BJ (cell line): ENCODE results near the gene LZTR1. TPM values are rescaled to one million over a fixed set of nuclear protein-coding genes. Genes with fewer than 3 reads are reported as not detected.

Source experiments
- CTCF ChIA-PET: fragments of 350-600 bp; formaldehyde crosslinking; extraction: SDS; loops from one replicate; lab custom pipeline; 2021; ENCODE audit warnings: antibody characterized with exemption, inconsistent platforms; lab: Yijun Ruan, JAX
- POLR2A ChIA-PET: fragments of 300-600 bp; sonication (Branson Sonifier 250); formaldehyde crosslinking; extraction: SDS; loops from one replicate; lab custom pipeline; 2021; ENCODE audit warnings: antibody characterized with exemption; lab: Charles Lee
- DNase-seq: peaks from one replicate; pipeline ENCODE4 v3.0.0-alpha.2; 2011; ENCODE audit warnings: low read depth
- H3K27me3 ChIP-seq: 2 replicates; pipeline ENCODE4 v1.6.0; 2011; ENCODE audit warnings: low read length; ENCODE audit not compliant: control insufficient read depth, insufficient read depth
- H3K36me3 ChIP-seq: 2 replicates; pipeline ENCODE4 v1.5.1; 2011; ENCODE audit warnings: low read length; ENCODE audit not compliant: control insufficient read depth, insufficient read depth
- H3K4me3 ChIP-seq: 2 replicates; pipeline ENCODE4 v1.5.1; 2011; ENCODE audit warnings: low read depth, mild to moderate bottlenecking, control low read depth, low read length
- CTCF ChIP-seq: IDR thresholded peaks from 2 replicates; pipeline ENCODE4 v1.5.1; 2011; ENCODE audit warnings: low read depth, mild to moderate bottlenecking, control low read depth, inconsistent platforms, low read length, moderate library complexity; ENCODE audit not compliant: insufficient read depth
- polyA plus RNA-seq: library from polyadenylated mRNA; depleted of rRNA; stranded (reverse); fragments of >200 nt; gene quantifications from 2 replicates; pipeline ENCODE4 v1.2.3, GENCODE V29; 2011

The LZTR1 gene
- polyA plus RNA-seq, 1 experiment: 45.9 TPM

DNA sequence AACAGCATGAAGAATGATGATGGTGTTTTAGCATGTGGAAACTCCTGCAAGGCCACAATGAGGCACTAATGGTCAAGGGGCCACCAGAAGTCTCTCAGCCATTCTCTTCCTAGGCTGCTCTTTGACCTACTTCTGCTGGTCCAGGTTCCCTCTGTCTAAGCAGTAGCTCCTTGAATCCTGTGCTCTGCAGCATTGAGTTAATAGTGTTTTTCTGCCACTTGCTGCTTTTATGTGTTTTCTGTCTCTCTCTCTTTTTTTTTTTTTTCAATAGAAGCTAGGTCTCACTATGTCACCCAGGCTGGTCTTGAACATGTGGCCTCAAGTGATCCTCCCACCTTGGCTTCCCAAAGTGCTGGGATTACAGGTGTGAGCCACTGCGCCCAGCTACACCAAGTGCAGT is 35.1 kb upstream of the LZTR1 start:
- no peak overlapping the region for H3K4me3 ChIP-seq
- H3K36me3 ChIP-seq: peaks cover 6% of the 10 kb centered on the region; the same call in 1 of the 2 replicates
- no peak for TF ChIP-seq CTCF
- no peak for DNase-seq
- H3K27me3 ChIP-seq: no peaks in the 10 kb centered on the region
- CTCF ChIA-PET: interaction anchor here (0.7 kb wide), 1 partner anchor 30 kb away, joined by 4 read pairs; the partner anchor contains the start of gene CRKL
- POLR2A ChIA-PET: interaction anchor here (0.6 kb wide), 1 partner anchor 9 kb away, joined by 5 read pairs; no protein-coding TSS in a partner anchor

DNA sequence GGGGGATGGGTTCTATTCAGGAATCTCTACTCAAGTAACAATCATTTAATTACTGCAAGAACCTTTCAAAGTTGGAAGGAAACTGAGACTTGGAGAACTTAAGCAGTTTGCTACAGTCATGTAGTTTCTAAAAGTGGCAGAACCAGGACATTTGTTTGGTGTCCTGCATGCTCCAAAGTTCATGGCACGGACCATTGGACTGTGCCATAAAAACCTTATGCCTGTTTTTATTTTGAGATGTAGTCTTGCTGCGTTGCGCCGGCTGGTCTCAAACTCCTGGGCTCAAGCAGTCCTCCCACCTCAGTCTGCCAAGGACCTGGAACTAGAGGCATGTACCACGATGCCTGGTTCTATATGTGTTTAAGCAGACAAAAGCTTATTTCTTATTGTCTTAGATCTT is 33.6 kb upstream of the LZTR1 start:
- no peak for DNase-seq
- Histone ChIP-seq H3K36me3 (peaks cover 9% of the 10 kb centered on the region), H3K4me3 (no peak overlapping the region), H3K27me3 (no peaks in the 10 kb centered on the region)
- CTCF ChIA-PET: no interaction called here
- POLR2A ChIA-PET: no interaction called here
- TF ChIP-seq CTCF: no peak

DNA sequence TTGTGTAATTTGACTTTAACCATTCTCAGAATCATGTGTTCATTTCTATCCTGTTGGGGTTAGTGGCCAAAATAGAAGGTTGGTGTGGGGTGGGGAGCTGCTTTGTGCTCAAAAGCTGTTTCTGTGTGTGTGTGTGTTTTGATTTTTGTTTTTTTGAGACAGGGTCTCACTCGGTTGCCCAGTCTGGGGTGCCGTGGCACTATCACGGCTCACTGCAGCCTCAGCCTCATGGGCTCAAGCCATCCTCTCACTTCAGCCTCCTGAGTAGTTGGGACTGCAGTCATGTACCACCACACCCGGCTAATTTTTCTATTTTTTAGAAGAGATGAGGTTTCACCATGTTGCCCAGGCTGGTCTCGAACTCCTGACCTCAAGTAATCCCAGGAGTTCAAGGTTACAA is 33.1 kb upstream of the LZTR1 start:
- no peak for TF ChIP-seq CTCF
- ChIA-PET POLR2A (no interaction called here), CTCF (no interaction called here)
- Histone ChIP-seq H3K27me3 (no peaks in the 10 kb centered on the region), H3K36me3 (peaks cover 9% of the 10 kb centered on the region), H3K4me3 (no peak overlapping the region)
- no peak for DNase-seq

DNA sequence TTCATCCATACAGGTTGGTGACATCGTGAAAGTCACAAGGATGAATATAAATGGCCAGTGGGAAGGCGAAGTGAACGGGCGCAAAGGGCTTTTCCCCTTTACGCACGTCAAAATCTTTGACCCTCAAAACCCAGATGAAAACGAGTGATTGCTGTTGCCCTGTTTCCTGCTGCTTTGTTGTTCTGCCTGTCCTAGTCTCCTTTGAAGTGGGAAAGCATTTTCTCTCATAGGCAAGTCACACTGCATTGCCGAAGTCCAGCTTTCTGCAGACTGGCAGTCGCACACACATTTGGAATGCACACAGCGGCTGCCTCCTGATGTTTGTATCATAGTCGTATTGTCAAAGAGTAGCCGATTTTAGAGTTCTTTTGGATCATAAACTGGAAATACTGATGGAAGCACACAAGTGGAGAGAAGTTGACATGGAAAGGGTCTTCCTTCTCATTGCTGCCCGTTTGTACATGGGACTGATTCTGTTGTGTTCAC is 32.4 kb upstream of the LZTR1 start:
- DNase-seq: no peak
- peaks cover 9% of the 10 kb centered on the region for H3K36me3 ChIP-seq
- CTCF ChIA-PET: interaction anchor here (0.9 to 1.0 kb wide), 2 partner anchors 32 to 64 kb away, joined by 3 read pairs; partner anchors contain the start of gene LZTR1
- POLR2A ChIA-PET: no interaction called here
- H3K27me3 ChIP-seq: no peaks in the 10 kb centered on the region
- no peak overlapping the region for H3K4me3 ChIP-seq
- no peak for TF ChIP-seq CTCF

DNA sequence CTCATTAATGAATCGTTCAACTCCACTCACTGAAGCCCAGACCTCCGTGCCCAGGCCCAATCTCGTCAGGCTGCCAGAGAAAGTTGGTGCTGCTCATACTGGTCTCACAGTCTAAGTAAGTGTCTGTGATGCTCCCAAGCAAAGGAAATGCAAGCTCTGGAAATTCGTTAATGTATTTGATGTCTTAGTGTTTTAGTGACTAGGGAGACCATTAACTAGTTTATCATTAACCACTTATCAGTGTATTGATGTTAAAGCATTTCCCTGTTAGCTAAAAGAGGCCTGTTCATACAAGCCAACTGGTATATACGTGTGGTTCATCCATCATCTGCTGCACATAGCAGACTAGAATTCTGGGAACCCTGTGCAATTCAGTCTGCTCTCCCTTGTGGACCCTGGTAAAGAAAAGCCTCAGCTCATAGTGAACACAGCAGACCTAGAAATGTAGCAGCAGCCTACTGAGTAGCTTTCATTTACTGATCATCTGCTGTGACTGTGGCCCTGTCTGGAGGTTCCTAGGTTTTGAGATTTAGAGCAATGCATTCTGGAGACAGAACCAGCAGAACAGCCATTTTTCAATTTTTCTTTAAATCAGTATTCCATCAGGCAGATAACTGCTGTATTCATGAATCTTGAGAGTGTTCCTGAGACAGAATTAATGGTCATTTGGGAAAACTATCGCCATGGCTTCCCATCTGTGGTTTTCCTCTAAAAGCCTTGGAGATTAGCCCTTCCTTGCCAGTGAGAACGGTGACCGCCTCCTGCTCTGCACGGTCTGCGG is 30.8 kb upstream of the LZTR1 start:
- no peak for DNase-seq
- Histone ChIP-seq H3K27me3 (no peaks in the 10 kb centered on the region), H3K36me3 (peaks cover 9% of the 10 kb centered on the region), H3K4me3 (no peak overlapping the region)
- ChIA-PET CTCF (interaction anchor here (1.8 kb wide), 1 partner anchor 35 kb away, joined by 9 read pairs; the partner anchor contains the start of gene CRKL), POLR2A (interaction anchor here (0.6 kb wide), 1 partner anchor 14 kb away, joined by 8 read pairs; no protein-coding TSS in a partner anchor)
- no peak for TF ChIP-seq CTCF
